Lung (tissue), 12 donors: ENCODE data around the gene TP73. TPM values are rescaled to one million over a fixed set of nuclear protein-coding genes. Genes with fewer than 3 reads are reported as not detected.

Source experiments
- ATAC-seq: fragments of 200-7000 bp; cut with Tn5 transposase; one replicate; pipeline ENCODE4 v1.9.1; 2020; ENCODE audit warnings: moderate number of reproducible peaks; ENCODE audit not compliant: insufficient read depth, low FRiP score
- DNase-seq, 3 donors: peaks; one replicate each; pipeline ENCODE4 v3.0.0-alpha.2; 2013 to 2017
- H3K27ac ChIP-seq, 2 donors: one replicate each; pipeline ENCODE4 v1.5.1; 2013; ENCODE audit warnings: mild to moderate bottlenecking in 2 of 2, moderate library complexity in 2 of 2, control low read depth in 1 of 2, inconsistent platforms in 1 of 2, low read depth in 1 of 2, low read length in 1 of 2
- H3K27me3 ChIP-seq, 3 donors: one replicate each; pipeline ENCODE4 v1.5.1; 2013; ENCODE audit warnings: low read length in 2 of 3; ENCODE audit not compliant: control insufficient read depth in 3 of 3, insufficient read depth in 3 of 3
- H3K36me3 ChIP-seq, 4 donors: one replicate each; pipeline ENCODE4 v1.5.1; 2013; ENCODE audit warnings: low read length in 4 of 4, mild to moderate bottlenecking in 1 of 4, moderate library complexity in 1 of 4; ENCODE audit not compliant: control insufficient read depth in 4 of 4, insufficient read depth in 4 of 4
- H3K4me1 ChIP-seq, 5 donors: one replicate each; pipeline ENCODE4 v1.5.1; 2013; ENCODE audit warnings: low read length in 5 of 5, mild to moderate bottlenecking in 2 of 5, moderate library complexity in 1 of 5; ENCODE audit not compliant: control insufficient read depth in 5 of 5, insufficient read depth in 5 of 5
- H3K4me3 ChIP-seq: one replicate; pipeline ENCODE4 v1.5.1; 2013; ENCODE audit warnings: mild to moderate bottlenecking, control low read depth, moderate library complexity
- H3K9ac ChIP-seq, 2 donors: one replicate each; pipeline ENCODE4 v1.5.1; 2013; ENCODE audit warnings: low read length in 2 of 2, control low read depth in 1 of 2; ENCODE audit not compliant: insufficient read depth in 1 of 2
- H3K9me3 ChIP-seq, 4 donors: one replicate each; pipeline ENCODE4 v1.5.1; 2013; ENCODE audit warnings: low read length in 3 of 4, mild to moderate bottlenecking in 1 of 4, moderate library complexity in 1 of 4; ENCODE audit not compliant: control insufficient read depth in 4 of 4, insufficient read depth in 3 of 4
- WGBS, 2 donors: extraction: QIAGEN DNeasy Blood & Tissue Kit; methylation state at CpG; one replicate each; pipeline ENCODE4 v1.1.7; 2013; 5-methylcytosine and 5-hydroxymethylcytosine counted together
- polyA plus RNA-seq, 2 donors: library from polyadenylated mRNA; stranded (reverse); fragments of 200-250 nt; gene quantifications; one replicate each; pipeline ENCODE4 v1.2.1, GENCODE V29; 2013
- total RNA-seq, 2 donors: library from RNA; depleted of rRNA in 1 of 2; stranded (reverse); fragments of >200 nt in 1 of 2; gene quantifications; one replicate each; pipeline ENCODE4 v1.2.1, GENCODE V29; 2014 to 2021
- TF ChIP-seq, protein P1 (sequence below): IDR thresholded peaks from 2 replicates; pipeline ENCODE4 v1.5.1; 2012; ENCODE audit warnings: mild to moderate bottlenecking; ENCODE audit errors: control extremely low read depth, extremely low read depth
- donor health status: control.
- donor health status: control.
- donor health status: Bipolar disorder and iron deficiency.
- donor health status: healthy.
- donor health status: DM: yes; HTN: yes; CAD: no.

TP73 gene
- total and polyA plus RNA-seq, 4 donors: 1.7 to 12.3 (median 2.2) TPM

DNA sequence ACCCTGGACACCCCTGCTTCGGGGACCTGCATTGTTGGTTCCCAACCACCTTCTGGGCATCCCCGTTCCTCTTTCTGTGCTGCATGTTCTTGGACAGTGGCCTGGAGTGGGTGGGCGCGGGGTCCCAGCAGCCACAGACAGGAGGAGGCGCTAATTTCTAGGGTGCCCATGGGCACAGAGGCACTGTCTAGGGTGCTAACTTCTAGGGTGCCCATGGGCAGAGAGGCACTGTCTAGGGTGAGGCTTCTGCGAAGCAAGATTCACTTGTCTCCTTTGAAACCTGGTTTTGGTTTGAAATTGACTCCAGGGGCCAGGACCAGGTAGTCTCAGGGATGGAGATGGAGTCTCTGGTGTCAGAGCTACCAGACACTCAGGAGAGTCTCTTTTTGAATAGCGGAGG is 40.2 kb upstream of the TP73 start:
- Histone ChIP-seq H3K9me3 (no peaks in the 10 kb centered on the region), H3K27me3 (no peaks in the 10 kb centered on the region), H3K27ac (no peak overlapping the region), H3K9ac (no peak overlapping the region), H3K4me1 (peaks cover 0 to 58% (median 18%) of the 10 kb centered on the region in 5 donors), H3K36me3 (no peaks in the 10 kb centered on the region), H3K4me3 (no peak overlapping the region)
- no peak for ATAC-seq
- 53 to 63% methylated on average over 7 of the region's 7 CpGs for WGBS, 2 donors
- TF ChIP-seq, protein P1, sequence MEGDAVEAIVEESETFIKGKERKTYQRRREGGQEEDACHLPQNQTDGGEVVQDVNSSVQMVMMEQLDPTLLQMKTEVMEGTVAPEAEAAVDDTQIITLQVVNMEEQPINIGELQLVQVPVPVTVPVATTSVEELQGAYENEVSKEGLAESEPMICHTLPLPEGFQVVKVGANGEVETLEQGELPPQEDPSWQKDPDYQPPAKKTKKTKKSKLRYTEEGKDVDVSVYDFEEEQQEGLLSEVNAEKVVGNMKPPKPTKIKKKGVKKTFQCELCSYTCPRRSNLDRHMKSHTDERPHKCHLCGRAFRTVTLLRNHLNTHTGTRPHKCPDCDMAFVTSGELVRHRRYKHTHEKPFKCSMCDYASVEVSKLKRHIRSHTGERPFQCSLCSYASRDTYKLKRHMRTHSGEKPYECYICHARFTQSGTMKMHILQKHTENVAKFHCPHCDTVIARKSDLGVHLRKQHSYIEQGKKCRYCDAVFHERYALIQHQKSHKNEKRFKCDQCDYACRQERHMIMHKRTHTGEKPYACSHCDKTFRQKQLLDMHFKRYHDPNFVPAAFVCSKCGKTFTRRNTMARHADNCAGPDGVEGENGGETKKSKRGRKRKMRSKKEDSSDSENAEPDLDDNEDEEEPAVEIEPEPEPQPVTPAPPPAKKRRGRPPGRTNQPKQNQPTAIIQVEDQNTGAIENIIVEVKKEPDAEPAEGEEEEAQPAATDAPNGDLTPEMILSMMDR: no peak
- DNase-seq: no peak

DNA sequence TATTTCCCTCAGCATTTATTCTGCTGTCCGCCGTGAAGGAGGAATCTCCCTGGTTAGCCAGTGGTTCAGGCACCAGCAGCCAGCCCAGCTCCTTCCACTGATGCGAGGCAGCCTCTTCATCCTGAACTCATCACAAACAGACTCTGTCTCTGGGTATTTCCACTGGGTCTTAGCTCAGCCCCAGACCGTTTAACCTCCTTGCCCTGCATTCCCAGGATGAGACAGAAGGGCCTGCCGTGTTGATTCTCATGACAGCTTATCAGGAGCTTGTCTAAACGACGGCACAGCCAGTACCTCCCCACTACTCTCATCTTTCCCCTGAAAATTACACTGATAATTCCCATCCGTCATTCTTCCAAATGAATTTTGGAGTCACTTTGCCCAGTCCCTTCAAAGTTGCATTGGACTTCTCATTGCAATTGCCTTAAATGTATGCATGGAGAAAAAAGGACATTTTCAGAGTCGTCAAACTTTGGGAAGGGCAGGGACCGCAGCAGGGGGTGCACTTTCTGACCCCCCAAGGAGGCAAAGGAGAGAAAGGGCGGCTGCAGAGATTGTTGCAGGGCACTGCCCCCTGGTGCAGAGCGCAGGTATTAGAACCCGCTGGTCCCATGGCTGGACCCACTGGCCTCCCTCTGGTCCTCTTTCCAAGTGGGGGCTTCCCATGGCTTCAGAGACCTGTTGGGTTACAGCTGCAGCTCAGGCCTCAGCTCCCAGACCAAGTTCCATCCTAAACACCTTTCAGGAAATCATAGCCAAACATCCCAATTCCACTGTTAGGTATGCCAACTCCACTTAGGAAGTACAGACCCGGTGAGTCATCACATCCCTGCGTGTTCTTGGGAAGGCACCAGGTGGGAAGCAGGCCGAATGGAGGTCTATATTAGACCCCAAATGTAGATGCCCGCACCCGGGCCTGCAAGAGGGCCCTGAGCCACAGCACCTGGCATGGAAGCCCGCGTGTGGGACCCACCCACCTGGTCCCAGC is 37.3 kb upstream of the TP73 start:
- no peaks in the 10 kb centered on the region for H3K9me3 ChIP-seq
- no peaks in the 10 kb centered on the region for H3K27me3 ChIP-seq
- no peak overlapping the region for H3K9ac ChIP-seq
- no peak overlapping the region for H3K27ac ChIP-seq
- TF ChIP-seq, protein P1: no peak
- H3K36me3 ChIP-seq: no peaks in the 10 kb centered on the region
- ATAC-seq (no peak), DNase-seq (no peak)
- H3K4me3 ChIP-seq: no peak overlapping the region
- 65 to 67% methylated on average over 20 of the region's 20 CpGs for WGBS, 2 donors
- H3K4me1 ChIP-seq: peaks cover 0 to 48% (median 13%) of the 10 kb centered on the region in 5 donors

DNA sequence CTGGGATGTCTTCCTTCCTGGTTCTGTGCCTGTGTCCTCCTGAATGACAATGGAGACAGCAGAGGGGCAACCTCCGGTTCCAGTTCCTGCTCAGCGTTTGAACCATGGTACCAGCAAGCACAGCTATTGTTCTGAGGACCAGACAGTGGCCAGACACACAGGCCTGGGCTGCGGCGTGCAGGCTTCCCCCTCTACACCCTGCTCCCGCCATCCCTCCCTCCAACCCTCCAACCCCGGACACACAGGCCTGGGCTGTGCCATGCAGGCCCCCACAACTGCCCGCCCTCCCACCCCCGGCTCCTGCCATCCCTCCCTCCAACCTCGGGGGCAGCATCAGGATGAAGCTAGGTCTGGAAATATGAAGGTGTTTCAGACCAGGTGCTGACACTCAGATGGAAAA is 35.5 kb upstream of the TP73 start:
- no peak for DNase-seq
- Histone ChIP-seq H3K9me3 (no peaks in the 10 kb centered on the region), H3K4me1 (peaks cover 0 to 43% (median 11%) of the 10 kb centered on the region in 5 donors), H3K9ac (no peak overlapping the region), H3K27ac (no peak overlapping the region), H3K27me3 (no peaks in the 10 kb centered on the region), H3K4me3 (no peak overlapping the region), H3K36me3 (no peaks in the 10 kb centered on the region)
- 79 to 83% methylated on average over 9 of the region's 9 CpGs for WGBS, 2 donors
- TF ChIP-seq, protein P1: no peak
- ATAC-seq: no peak
